Suprapubic skin (tissue), 4 donors: ENCODE measurements around the gene PRCP. TPM values are rescaled to one million over a fixed set of nuclear protein-coding genes. Genes with fewer than 3 reads are reported as not detected.

ENCODE experiments used
- DNase-seq, 2 donors: peaks; one replicate each; pipeline ENCODE4 v3.0.0-alpha.2; 2019; ENCODE audit warnings: low spot score in 2 of 2
- H3K27ac ChIP-seq: fragments of 200-600 bp; sonication (generic); one replicate; pipeline ENCODE4 v1.5.1; 2019
- H3K27me3 ChIP-seq: fragments of 200-600 bp; sonication (generic); one replicate; pipeline ENCODE4 v1.5.1; 2019
- H3K36me3 ChIP-seq: fragments of 200-600 bp; sonication (generic); one replicate; pipeline ENCODE4 v1.5.1; 2019
- H3K4me1 ChIP-seq: fragments of 200-600 bp; sonication (generic); one replicate; pipeline ENCODE4 v1.5.1; 2019
- H3K4me3 ChIP-seq: fragments of 200-600 bp; sonication (generic); one replicate; pipeline ENCODE4 v1.5.1; 2019; ENCODE audit warnings: mild to moderate bottlenecking
- H3K9me3 ChIP-seq: fragments of 200-600 bp; sonication (generic); one replicate; pipeline ENCODE4 v1.5.1; 2019
- EP300 ChIP-seq: sonication (generic); formaldehyde crosslinking; IDR thresholded peaks from one replicate; pipeline ENCODE4 v1.6.1; 2017; ENCODE audit warnings: antibody characterized with exemption
- POLR2A ChIP-seq, 2 donors: fragments of 450-650 bp; IDR thresholded peaks; one replicate each; pipeline ENCODE4 v1.6.1; 2017; ENCODE audit warnings: antibody characterized with exemption in 2 of 2, mild to moderate bottlenecking in 2 of 2, moderate library complexity in 2 of 2
- POLR2AphosphoS5 ChIP-seq, 3 donors: sonication (generic); formaldehyde crosslinking; IDR thresholded peaks; one replicate each; pipeline ENCODE4 v1.6.1; 2017; ENCODE audit warnings: antibody characterized with exemption in 3 of 3
- WGBS: methylation state at CpG from one replicate; pipeline ENCODE4 v1.1.5; 2018; 5-methylcytosine and 5-hydroxymethylcytosine counted together
- total RNA-seq, 4 donors: library from RNA; depleted of rRNA; stranded (reverse); fragments of >200 nt; gene quantifications; one replicate each; pipeline ENCODE4 v1.1.0, GENCODE V29; 2016
- TF ChIP-seq, protein P1 (sequence below), 2 donors: fragments of 200-600 bp in 1 of 2; fragments of 450-650 bp in 1 of 2; sonication (generic) in 1 of 2; IDR thresholded peaks; one replicate each; pipeline ENCODE4 v1.5.1; 2016 to 2019; ENCODE audit warnings: antibody characterized with exemption in 2 of 2, mild to moderate bottlenecking in 1 of 2, moderate library complexity in 1 of 2

The PRCP gene
- total RNA-seq, 4 donors from 2014 or later: 36.0 to 50.9 (median 50.4) TPM

DNA sequence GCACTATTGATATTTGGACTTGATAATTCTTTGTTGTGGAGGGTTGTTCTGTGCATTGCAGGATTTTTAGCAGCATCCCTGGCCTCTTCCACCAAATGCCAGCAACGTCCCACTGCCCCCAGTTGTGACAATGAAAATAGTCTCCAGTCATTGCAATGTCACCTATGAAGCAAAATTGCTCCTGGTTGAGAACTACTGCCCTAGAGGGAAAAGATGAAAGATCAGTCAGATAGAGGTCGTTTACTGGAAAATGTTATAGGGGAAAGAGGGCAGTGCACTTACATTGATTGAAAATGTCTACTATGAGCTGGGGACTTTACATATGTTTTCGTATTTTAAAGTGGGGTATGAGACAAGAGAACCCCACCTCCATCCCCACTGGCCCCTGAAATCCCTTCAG is 89.5 kb downstream of the PRCP start:
- Histone ChIP-seq H3K4me3 (no peak overlapping the region), H3K9me3 (no peaks in the 10 kb centered on the region), H3K36me3 (no peaks in the 10 kb centered on the region), H3K27ac (no peak overlapping the region), H3K4me1 (no peaks in the 10 kb centered on the region), H3K27me3 (no peaks in the 10 kb centered on the region)
- TF ChIP-seq POLR2A (IDR thresholded peaks at IDR 0.05) (no peak), EP300 (no peak)
- WGBS: 74% methylated on average over 3 of the region's 3 CpGs
- DNase-seq: no peak

DNA sequence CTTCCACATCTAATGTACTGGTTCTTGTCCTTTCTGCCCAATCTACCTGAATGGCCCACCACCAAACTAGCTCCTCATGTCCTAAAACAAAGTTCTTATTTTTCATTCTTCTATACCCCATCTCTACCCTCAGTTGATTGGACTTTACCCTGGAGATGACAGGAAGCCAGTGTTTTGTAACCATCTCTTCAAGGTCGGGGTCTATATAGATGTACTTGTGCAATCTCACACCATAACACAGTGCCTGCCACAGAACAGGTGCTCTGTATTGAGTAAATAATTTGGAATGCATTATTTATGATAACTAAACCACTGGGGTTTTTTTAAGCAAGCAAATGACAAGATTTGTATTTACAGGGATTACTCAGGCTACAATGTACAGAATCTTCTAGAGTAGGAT is 89.9 kb downstream of the PRCP start:
- no peak for TF ChIP-seq EP300
- TF ChIP-seq, protein P1, sequence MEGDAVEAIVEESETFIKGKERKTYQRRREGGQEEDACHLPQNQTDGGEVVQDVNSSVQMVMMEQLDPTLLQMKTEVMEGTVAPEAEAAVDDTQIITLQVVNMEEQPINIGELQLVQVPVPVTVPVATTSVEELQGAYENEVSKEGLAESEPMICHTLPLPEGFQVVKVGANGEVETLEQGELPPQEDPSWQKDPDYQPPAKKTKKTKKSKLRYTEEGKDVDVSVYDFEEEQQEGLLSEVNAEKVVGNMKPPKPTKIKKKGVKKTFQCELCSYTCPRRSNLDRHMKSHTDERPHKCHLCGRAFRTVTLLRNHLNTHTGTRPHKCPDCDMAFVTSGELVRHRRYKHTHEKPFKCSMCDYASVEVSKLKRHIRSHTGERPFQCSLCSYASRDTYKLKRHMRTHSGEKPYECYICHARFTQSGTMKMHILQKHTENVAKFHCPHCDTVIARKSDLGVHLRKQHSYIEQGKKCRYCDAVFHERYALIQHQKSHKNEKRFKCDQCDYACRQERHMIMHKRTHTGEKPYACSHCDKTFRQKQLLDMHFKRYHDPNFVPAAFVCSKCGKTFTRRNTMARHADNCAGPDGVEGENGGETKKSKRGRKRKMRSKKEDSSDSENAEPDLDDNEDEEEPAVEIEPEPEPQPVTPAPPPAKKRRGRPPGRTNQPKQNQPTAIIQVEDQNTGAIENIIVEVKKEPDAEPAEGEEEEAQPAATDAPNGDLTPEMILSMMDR (IDR thresholded peaks at IDR 0.05): no peak
- TF ChIP-seq POLR2AphosphoS5 (IDR thresholded peaks at IDR 0.05): no peak
- TF ChIP-seq POLR2A (IDR thresholded peaks at IDR 0.05): no peak
- Histone ChIP-seq H3K9me3 (no peaks in the 10 kb centered on the region), H3K27ac (no peak overlapping the region), H3K36me3 (no peaks in the 10 kb centered on the region), H3K27me3 (peaks cover 2% of the 10 kb centered on the region), H3K4me3 (no peak overlapping the region), H3K4me1 (no peaks in the 10 kb centered on the region)
- WGBS: 83% methylated on average over 1 of the region's 1 CpG
- no peak for DNase-seq

DNA sequence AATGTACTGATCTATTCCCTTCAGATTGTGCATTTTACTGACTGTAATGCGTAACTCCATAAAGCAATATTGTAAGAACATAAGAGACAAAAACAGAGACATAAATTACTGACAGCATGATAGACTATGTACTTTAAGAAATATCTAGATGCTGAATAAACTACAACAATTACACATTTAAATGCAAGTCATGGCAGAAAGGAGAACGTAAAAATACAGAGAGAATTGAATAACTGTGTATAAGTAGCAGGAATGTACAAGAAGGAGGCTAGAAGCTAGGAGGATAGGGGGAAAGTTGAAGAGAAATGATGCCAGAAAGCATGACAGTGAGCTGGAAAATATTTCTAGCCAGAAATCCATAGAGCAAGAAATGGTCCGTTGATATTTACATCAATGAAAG is 92.6 kb downstream of the PRCP start:
- no peaks in the 10 kb centered on the region for H3K36me3 ChIP-seq
- TF ChIP-seq EP300 (no peak), POLR2A (IDR thresholded peaks at IDR 0.05) (no peak), POLR2AphosphoS5 (IDR thresholded peaks at IDR 0.05) (no peak)
- TF ChIP-seq, protein P1 (IDR thresholded peaks at IDR 0.05): no peak
- H3K9me3 ChIP-seq: no peaks in the 10 kb centered on the region
- no peak overlapping the region for H3K27ac ChIP-seq
- no peaks in the 10 kb centered on the region for H3K4me1 ChIP-seq
- no peak for DNase-seq
- peaks cover 7% of the 10 kb centered on the region for H3K27me3 ChIP-seq
- WGBS: 79% methylated on average over 3 of the region's 3 CpGs
- no peak overlapping the region for H3K4me3 ChIP-seq

DNA sequence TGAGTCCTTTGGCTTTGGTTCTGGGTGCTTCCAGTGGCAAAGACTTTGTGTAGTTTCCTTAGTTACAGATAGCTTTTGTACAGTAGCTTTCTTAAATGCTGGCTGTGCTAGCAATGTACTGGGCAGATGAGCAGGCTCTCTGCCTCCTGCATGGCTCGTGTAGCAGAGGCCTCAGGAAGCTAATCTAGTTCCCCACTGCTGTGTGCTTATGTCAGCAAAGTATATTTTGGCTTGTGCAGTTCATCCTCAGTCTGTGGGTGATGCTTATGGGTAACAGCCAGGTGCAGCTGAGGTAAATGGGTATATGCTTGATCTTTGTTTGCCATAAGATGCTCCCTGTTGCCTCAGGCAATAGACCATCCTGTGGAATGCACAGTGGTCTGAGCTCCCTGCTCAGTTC is 97.5 kb downstream of the PRCP start:
- H3K4me3 ChIP-seq: no peak overlapping the region
- WGBS: 63% methylated on average over 1 of the region's 1 CpG
- H3K36me3 ChIP-seq: no peaks in the 10 kb centered on the region
- no peaks in the 10 kb centered on the region for H3K4me1 ChIP-seq
- H3K9me3 ChIP-seq: no peaks in the 10 kb centered on the region
- H3K27me3 ChIP-seq: peaks cover 7% of the 10 kb centered on the region
- no peak overlapping the region for H3K27ac ChIP-seq
- TF ChIP-seq POLR2AphosphoS5 (IDR thresholded peaks at IDR 0.05): no peak
- no peak for TF ChIP-seq POLR2A (IDR thresholded peaks at IDR 0.05)
- TF ChIP-seq EP300: no peak
- TF ChIP-seq, protein P1 (IDR thresholded peaks at IDR 0.05): no peak
- DNase-seq: no peak

GRCh38 chr11:82796998-82797961 is 103.0 kb downstream of the PRCP start:
- H3K27me3 ChIP-seq: no peaks in the 10 kb centered on the region
- H3K36me3 ChIP-seq: no peaks in the 10 kb centered on the region
- H3K4me3 ChIP-seq: no peak overlapping the region
- WGBS: 59% methylated on average over 3 of the region's 3 CpGs
- DNase-seq: no peak
- no peak overlapping the region for H3K27ac ChIP-seq
- no peaks in the 10 kb centered on the region for H3K4me1 ChIP-seq
- H3K9me3 ChIP-seq: no peaks in the 10 kb centered on the region
- no peak for TF ChIP-seq POLR2AphosphoS5 (IDR thresholded peaks at IDR 0.05)
- TF ChIP-seq EP300: no peak
- no peak for TF ChIP-seq POLR2A (IDR thresholded peaks at IDR 0.05)

DNA sequence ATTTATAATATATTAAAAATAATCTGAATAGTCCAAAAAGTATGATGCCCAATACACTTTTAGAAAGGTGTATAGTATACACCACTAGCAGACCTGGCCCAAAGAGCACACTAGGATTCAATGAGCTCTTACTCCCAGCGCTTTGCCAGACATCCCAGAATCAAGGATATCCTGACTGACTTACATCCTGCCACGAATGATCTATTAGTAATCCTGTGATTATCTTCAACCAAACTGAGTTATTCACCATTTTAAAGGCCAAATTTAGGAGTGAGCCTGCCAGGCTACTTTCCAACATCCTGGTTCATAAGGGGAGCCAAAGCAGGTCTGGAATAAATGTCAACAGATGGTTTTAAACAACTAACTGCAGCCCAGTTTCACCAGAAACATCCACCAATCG is 105.7 kb downstream of the PRCP start:
- TF ChIP-seq POLR2AphosphoS5 (IDR thresholded peaks at IDR 0.05): no peak
- no peak for TF ChIP-seq POLR2A (IDR thresholded peaks at IDR 0.05)
- TF ChIP-seq, protein P1 (IDR thresholded peaks at IDR 0.05): no peak
- no peak for TF ChIP-seq EP300
- Histone ChIP-seq H3K36me3 (no peaks in the 10 kb centered on the region), H3K9me3 (no peaks in the 10 kb centered on the region), H3K27me3 (no peaks in the 10 kb centered on the region), H3K4me3 (no peak overlapping the region), H3K4me1 (peaks cover 3% of the 10 kb centered on the region), H3K27ac (no peak overlapping the region)
- WGBS: 61% methylated on average over 3 of the region's 3 CpGs
- no peak for DNase-seq
